HG02840 (cell line): ENCODE measurements around the gene PLD3.
A peak's percentile ranks its signal among the peaks of the same experiment; 100 is the strongest.

Source experiments
- ATAC-seq: cut with Tn5 transposase; IDR thresholded peaks from one replicate; pipeline ENCODE4 v1.9.1; 2021; ENCODE audit warnings: mild to moderate bottlenecking, moderate library complexity, moderate number of reproducible peaks; ENCODE audit not compliant: unreplicated experiment, low FRiP score

Gene PLD3

GRCh38 chr19:40348125-40348913, at the start of gene PLD3, which contains the start of gene C19orf47:
Gene PLD3, plus strand, starts transcription at chr19:40348695. Its CDS starts 17,789 bp downstream, at chr19:40366484.
Gene C19orf47, minus strand, starts transcription at chr19:40348397. Its CDS starts 6,540 bp downstream, at chr19:40341857.
- peak; percentile 97 for ATAC-seq

GRCh38 chr19:40300668-40301067, 47.8 kb upstream of the PLD3 start:
- no peak for ATAC-seq

- ATAC-seq, result no peak
Observed at GRCh38 chr19:40302224-40303011, 46.1 kb upstream of the PLD3 start.

GRCh38 chr19:40303765-40304164, 44.7 kb upstream of the PLD3 start:
- ATAC-seq, result no peak

- no peak for ATAC-seq
Observed at GRCh38 chr19:40304306-40304705, 44.2 kb upstream of the PLD3 start.

- ATAC-seq, result no peak
Observed at GRCh38 chr19:40305403-40305802, 43.1 kb upstream of the PLD3 start.

GRCh38 chr19:40309666-40310065, 38.8 kb upstream of the PLD3 start:
- ATAC-seq, result no peak

GRCh38 chr19:40312533-40312932, 36.0 kb upstream of the PLD3 start:
- no peak for ATAC-seq

- no peak for ATAC-seq
Observed at GRCh38 chr19:40313229-40313983, 35.1 kb upstream of the PLD3 start.

- no peak for ATAC-seq
Observed at GRCh38 chr19:40314656-40315055, 33.8 kb upstream of the PLD3 start.

GRCh38 chr19:40315812-40316470, 32.6 kb upstream of the PLD3 start:
- no peak for ATAC-seq

GRCh38 chr19:40317338-40317737, 31.2 kb upstream of the PLD3 start:
- no peak for ATAC-seq

- no peak for ATAC-seq
Observed at GRCh38 chr19:40320558-40320935, 27.9 kb upstream of the PLD3 start.

- ATAC-seq, result no peak
Observed at GRCh38 chr19:40321076-40321475, 27.4 kb upstream of the PLD3 start.

GRCh38 chr19:40321566-40322270, 26.8 kb upstream of the PLD3 start:
- no peak for ATAC-seq

GRCh38 chr19:40322271-40322610, 26.3 kb upstream of the PLD3 start:
- ATAC-seq, result no peak

GRCh38 chr19:40322951-40323615, 25.4 kb upstream of the PLD3 start:
- ATAC-seq, result no peak

- ATAC-seq, result no peak
Observed at GRCh38 chr19:40323705-40324104, 24.8 kb upstream of the PLD3 start.

- ATAC-seq, result no peak
Observed at GRCh38 chr19:40326201-40326600, 22.3 kb upstream of the PLD3 start.
